Mesenchymal stem cell (in vitro differentiated cells and primary cell): ENCODE measurements around the gene GALNT1.
A peak's percentile ranks its signal among the peaks of the same experiment; 100 is the strongest.

ENCODE experiments used
- DNase-seq: peaks from one replicate; pipeline ENCODE4 v3.0.0-alpha.2; 2013
- H2AFZ ChIP-seq: one replicate; pipeline ENCODE4 v1.6.1; 2013; ENCODE audit warnings: low read depth, mild to moderate bottlenecking, control low read depth, inconsistent platforms, low read length, moderate library complexity
- H2AK5ac ChIP-seq: 2 replicates; pipeline ENCODE4 v1.6.1; 2013; ENCODE audit warnings: low read length, moderate library complexity, mild to moderate bottlenecking, inconsistent platforms; ENCODE audit not compliant: severe bottlenecking
- H2BK120ac ChIP-seq: one replicate; pipeline ENCODE4 v1.6.1; 2013; ENCODE audit warnings: low read depth, mild to moderate bottlenecking, inconsistent platforms, low read length, moderate library complexity
- H2BK12ac ChIP-seq, 2 experiments: one replicate each; pipeline ENCODE4 v1.6.1; 2013; ENCODE audit warnings: inconsistent platforms in 2 of 2, low read length in 2 of 2, mild to moderate bottlenecking in 2 of 2, moderate library complexity in 2 of 2, control low read depth in 1 of 2
- H2BK15ac ChIP-seq: one replicate; pipeline ENCODE4 v1.6.1; 2013; ENCODE audit warnings: mild to moderate bottlenecking, low read depth, inconsistent platforms; ENCODE audit not compliant: poor library complexity, severe bottlenecking
- H2BK5ac ChIP-seq: 2 replicates; pipeline ENCODE4 v1.6.1; 2013; ENCODE audit warnings: low read depth, mild to moderate bottlenecking, low read length, control low read depth, inconsistent platforms; ENCODE audit not compliant: poor library complexity, severe bottlenecking
- H3K14ac ChIP-seq, 2 experiments: one replicate each; pipeline ENCODE4 v1.6.1; 2013; ENCODE audit warnings: inconsistent platforms in 2 of 2, low read length in 2 of 2, control low read depth in 1 of 2, mild to moderate bottlenecking in 1 of 2, moderate library complexity in 1 of 2
- H3K18ac ChIP-seq, 2 experiments: one replicate each; pipeline ENCODE4 v1.6.1; 2013; ENCODE audit warnings: inconsistent platforms in 2 of 2, low read length in 2 of 2, control low read depth in 1 of 2, low read depth in 1 of 2, mild to moderate bottlenecking in 1 of 2
- H3K23ac ChIP-seq, 2 experiments: one replicate each; pipeline ENCODE4 v1.6.1; 2013; ENCODE audit warnings: inconsistent platforms in 2 of 2, low read length in 2 of 2, mild to moderate bottlenecking in 2 of 2, moderate library complexity in 2 of 2, control low read depth in 1 of 2
- H3K27ac ChIP-seq: 2 replicates; pipeline ENCODE4 v1.5.1; 2013; ENCODE audit warnings: mild to moderate bottlenecking, moderate library complexity, low read length, control low read depth, inconsistent platforms; ENCODE audit not compliant: poor library complexity, severe bottlenecking
- H3K27me3 ChIP-seq, 2 experiments: 2 replicates each; pipeline versions ENCODE4 v1.6.1 to v1.7.0; 2013; ENCODE audit warnings: low read length in 2 of 2, mild to moderate bottlenecking in 2 of 2, moderate library complexity in 2 of 2, control low read depth in 1 of 2, inconsistent platforms in 1 of 2; ENCODE audit not compliant: control insufficient read depth in 1 of 2, insufficient read depth in 1 of 2
- H3K36me3 ChIP-seq, 2 experiments: 2 replicates each; pipeline versions ENCODE4 v1.6.1 to v1.7.0; 2013; ENCODE audit warnings: low read length in 2 of 2, control low read depth in 1 of 2, inconsistent platforms in 1 of 2, low read depth in 1 of 2, mild to moderate bottlenecking in 1 of 2; ENCODE audit not compliant: insufficient read depth in 2 of 2, control insufficient read depth in 1 of 2
- H3K4ac ChIP-seq, 2 experiments: one replicate each; pipeline ENCODE4 v1.6.1; 2013; ENCODE audit warnings: inconsistent platforms in 2 of 2, low read length in 2 of 2, mild to moderate bottlenecking in 2 of 2, moderate library complexity in 2 of 2, control low read depth in 1 of 2, low read depth in 1 of 2
- H3K4me1 ChIP-seq: 2 replicates; pipeline ENCODE4 v1.6.1; 2013; ENCODE audit warnings: low read depth, low read length, control low read depth; ENCODE audit not compliant: control insufficient read depth, insufficient read depth
- H3K4me2 ChIP-seq: 2 replicates; pipeline ENCODE4 v1.6.1; 2013; ENCODE audit warnings: low read length, mild to moderate bottlenecking, inconsistent platforms; ENCODE audit not compliant: poor library complexity, severe bottlenecking
- H3K4me3 ChIP-seq, 2 experiments: 2 replicates each; pipeline versions ENCODE4 v1.5.1 to v1.7.0; 2013; ENCODE audit warnings: low read length in 2 of 2, mild to moderate bottlenecking in 2 of 2, control low read depth in 1 of 2, low read depth in 1 of 2; ENCODE audit not compliant: insufficient read depth in 1 of 2
- H3K79me1 ChIP-seq: replicated peaks from 2 replicates; pipeline ENCODE4 v1.6.1; 2013; ENCODE audit warnings: mild to moderate bottlenecking, control low read depth, low read length, inconsistent platforms; ENCODE audit not compliant: poor library complexity, severe bottlenecking
- H3K9ac ChIP-seq: 2 replicates; pipeline ENCODE4 v1.7.0; 2013; ENCODE audit warnings: mild to moderate bottlenecking, low read length, moderate library complexity
- H3K9me3 ChIP-seq: 2 replicates; pipeline ENCODE4 v1.7.0; 2013; ENCODE audit warnings: mild to moderate bottlenecking, low read length; ENCODE audit not compliant: control insufficient read depth
- H4K8ac ChIP-seq: one replicate; pipeline ENCODE4 v1.6.1; 2013; ENCODE audit warnings: inconsistent platforms, mild to moderate bottlenecking, low read length, moderate library complexity
- H4K91ac ChIP-seq: one replicate; pipeline ENCODE4 v1.6.1; 2013; ENCODE audit warnings: mild to moderate bottlenecking, low read length, inconsistent platforms
- WGBS: methylation state at CpG from one replicate; pipeline ENCODE4 v1.1.7; 2013; ENCODE audit warnings: mixed read lengths; 5-methylcytosine and 5-hydroxymethylcytosine counted together

Gene GALNT1

DNA sequence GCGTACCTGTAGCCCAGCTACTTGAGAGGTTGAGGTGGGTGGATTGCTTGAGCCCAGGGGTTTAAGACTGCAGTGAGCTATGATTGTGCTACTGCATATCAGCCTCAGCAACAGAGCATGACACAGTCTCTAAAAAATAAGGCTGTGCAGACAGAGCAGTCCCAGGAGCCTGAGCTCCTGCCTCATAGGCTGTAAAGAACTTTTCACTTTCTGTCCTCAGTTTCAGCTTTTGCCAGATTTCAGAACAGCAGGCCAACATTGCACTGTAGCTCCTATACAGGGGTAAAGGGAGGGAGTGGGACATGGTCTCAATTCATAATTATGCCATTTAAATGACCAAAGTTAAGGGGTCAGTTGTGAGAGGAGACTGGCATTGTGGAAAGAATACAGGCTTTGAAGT lies 150.6 kb downstream of the GALNT1 start:
- Histone ChIP-seq H2AK5ac (no peak overlapping the region), H2BK12ac (no peak overlapping the region), H3K9me3 (no peaks in the 10 kb centered on the region), H2BK120ac (no peak overlapping the region), H3K4me1 (no peaks in the 10 kb centered on the region), H3K27me3 (no peaks in the 10 kb centered on the region), H3K18ac (no peak overlapping the region), H2BK15ac (peak overlapping the region; percentile 38), H3K27ac (no peak overlapping the region), H3K36me3 (no peaks in the 10 kb centered on the region), H3K79me1 (no peaks in the 10 kb centered on the region), H3K9ac (peak overlapping the region; percentile 45), H2AFZ (no peak overlapping the region), H3K4me2 (no peak overlapping the region), H4K8ac (no peak overlapping the region), H3K23ac (no peak overlapping the region), H3K14ac (no peak overlapping the region), H2BK5ac (no peak overlapping the region), H3K4ac (no peak overlapping the region), H3K4me3 (no peak overlapping the region), H4K91ac (no peak overlapping the region)
- DNase-seq: no peak
- WGBS: no CpG with 5 or more reads among the region's 1 CpG

DNA sequence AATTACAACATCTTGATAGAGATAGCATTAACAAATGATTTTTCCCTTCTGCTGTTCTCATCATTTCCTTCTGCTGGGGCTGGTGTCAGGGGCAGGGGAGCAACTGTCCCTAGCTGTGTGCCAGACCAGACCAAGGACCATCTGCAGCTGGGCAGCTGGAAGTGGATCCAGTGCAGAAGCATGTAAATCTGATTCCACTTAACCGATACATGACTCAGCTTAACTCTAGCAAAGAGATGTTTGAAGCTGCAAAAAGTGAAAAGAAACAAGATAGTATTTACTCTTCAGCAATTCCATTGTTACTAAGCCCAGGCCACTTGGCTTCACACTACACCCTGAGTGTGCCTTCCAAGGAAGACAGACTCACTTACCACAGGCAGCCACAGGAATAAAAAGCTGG lies 151.1 kb downstream of the GALNT1 start:
- no peak overlapping the region for H2AK5ac ChIP-seq
- no peaks in the 10 kb centered on the region for H3K4me1 ChIP-seq
- H3K4me2 ChIP-seq: no peak overlapping the region
- 60% methylated on average over 1 of the region's 1 CpG for WGBS
- H4K91ac ChIP-seq: no peak overlapping the region
- DNase-seq: peak; percentile 34
- no peak overlapping the region for H4K8ac ChIP-seq
- H3K4me3 ChIP-seq: no peak overlapping the region
- H2BK120ac ChIP-seq: no peak overlapping the region
- no peaks in the 10 kb centered on the region for H3K79me1 ChIP-seq
- H2AFZ ChIP-seq: no peak overlapping the region
- H3K9ac ChIP-seq: peak overlapping the region; percentile 45
- H3K9me3 ChIP-seq: no peaks in the 10 kb centered on the region
- H3K23ac ChIP-seq: no peak overlapping the region
- H3K27me3 ChIP-seq: no peaks in the 10 kb centered on the region
- no peak overlapping the region for H2BK12ac ChIP-seq
- no peak overlapping the region for H2BK15ac ChIP-seq
- no peak overlapping the region for H3K27ac ChIP-seq
- no peak overlapping the region for H3K18ac ChIP-seq
- no peak overlapping the region for H3K4ac ChIP-seq
- H2BK5ac ChIP-seq: no peak overlapping the region
- H3K36me3 ChIP-seq: no peaks in the 10 kb centered on the region
- H3K14ac ChIP-seq: no peak overlapping the region

DNA sequence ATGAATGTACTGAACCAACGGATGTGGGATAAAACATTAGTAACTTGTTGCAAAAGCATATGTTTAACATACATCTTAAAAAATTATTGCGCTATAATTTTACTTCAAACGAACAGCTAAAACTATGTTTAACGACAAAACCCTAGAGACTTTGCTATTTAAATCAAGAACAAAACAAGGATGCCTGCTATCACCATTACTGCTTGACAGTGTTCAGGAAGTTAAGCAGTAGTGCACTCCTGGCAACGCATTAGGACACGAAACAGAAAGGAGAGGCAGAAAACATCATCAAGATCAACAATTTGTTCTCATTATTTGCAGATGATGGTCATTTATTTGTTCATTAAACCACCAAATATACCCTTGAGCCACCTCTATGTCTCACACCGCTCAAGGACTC lies 151.9 kb downstream of the GALNT1 start:
- H3K14ac ChIP-seq: no peak overlapping the region
- H4K8ac ChIP-seq: no peak overlapping the region
- WGBS: 99% methylated on average over 4 of the region's 7 CpGs
- no peaks in the 10 kb centered on the region for H3K79me1 ChIP-seq
- no peak overlapping the region for H3K4me2 ChIP-seq
- no peak overlapping the region for H2BK12ac ChIP-seq
- no peak for DNase-seq
- H2AFZ ChIP-seq: no peak overlapping the region
- no peaks in the 10 kb centered on the region for H3K27me3 ChIP-seq
- H3K9ac ChIP-seq: no peak overlapping the region
- no peak overlapping the region for H3K23ac ChIP-seq
- H3K9me3 ChIP-seq: peaks cover 3% of the 10 kb centered on the region
- H3K18ac ChIP-seq: no peak overlapping the region
- no peak overlapping the region for H2AK5ac ChIP-seq
- H2BK15ac ChIP-seq: no peak overlapping the region
- H3K36me3 ChIP-seq: no peaks in the 10 kb centered on the region
- H4K91ac ChIP-seq: no peak overlapping the region
- H3K4me3 ChIP-seq: no peak overlapping the region
- no peak overlapping the region for H3K27ac ChIP-seq
- H3K4ac ChIP-seq: no peak overlapping the region
- no peak overlapping the region for H2BK120ac ChIP-seq
- no peaks in the 10 kb centered on the region for H3K4me1 ChIP-seq
- no peak overlapping the region for H2BK5ac ChIP-seq

DNA sequence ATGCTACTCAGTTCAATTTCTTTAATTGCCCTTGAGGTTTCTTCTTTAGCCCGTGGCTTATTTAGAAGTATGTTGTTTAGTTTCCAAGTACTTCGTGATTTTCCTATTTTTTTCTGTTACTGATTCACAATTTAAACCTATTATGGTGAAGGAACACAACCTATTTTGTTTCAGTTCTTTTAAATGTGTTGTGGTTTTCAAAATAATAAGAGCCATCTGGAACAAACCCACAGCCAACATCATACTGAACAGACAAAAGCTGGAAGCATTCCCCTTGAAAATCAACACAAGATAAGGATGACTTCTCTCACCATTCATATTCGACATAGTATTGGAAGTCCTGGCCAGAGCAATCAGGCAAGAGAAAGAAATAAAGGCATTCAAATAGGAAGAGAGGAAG lies 155.2 kb downstream of the GALNT1 start:
- Histone ChIP-seq H2BK5ac (no peak overlapping the region), H3K14ac (no peak overlapping the region), H3K36me3 (no peaks in the 10 kb centered on the region), H3K18ac (no peak overlapping the region), H2AFZ (no peak overlapping the region), H2BK12ac (no peak overlapping the region), H3K4me3 (no peak overlapping the region), H3K4ac (no peak overlapping the region), H3K79me1 (no peaks in the 10 kb centered on the region), H4K8ac (no peak overlapping the region), H3K4me1 (no peaks in the 10 kb centered on the region), H3K27ac (no peak overlapping the region), H3K27me3 (no peaks in the 10 kb centered on the region), H2BK120ac (no peak overlapping the region), H4K91ac (no peak overlapping the region), H3K4me2 (no peak overlapping the region), H3K9ac (no peak overlapping the region), H2BK15ac (no peak overlapping the region), H3K23ac (no peak overlapping the region), H2AK5ac (no peak overlapping the region), H3K9me3 (peaks cover 5% of the 10 kb centered on the region)
- DNase-seq: no peak
- 93% methylated on average over 1 of the region's 3 CpGs for WGBS
